ENCODE measurements around the gene MAT2B.

Gene MAT2B

DNA sequence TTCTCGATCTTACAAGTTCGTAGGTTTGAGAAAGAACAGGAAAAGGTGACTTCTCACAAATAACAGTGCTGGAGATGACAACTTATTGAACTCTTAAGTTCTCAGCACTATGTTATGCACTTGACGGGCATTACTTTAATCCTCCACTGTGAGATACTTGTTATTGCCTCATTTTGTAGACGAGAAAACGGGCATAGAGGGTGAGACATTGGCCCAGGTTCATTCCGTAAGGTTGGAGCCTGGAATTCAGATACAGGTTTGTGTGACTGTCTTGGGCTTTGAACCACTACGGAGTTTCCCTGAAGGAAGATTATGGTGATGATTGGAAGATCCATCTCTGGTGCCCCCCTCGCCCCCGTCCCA, 657 bp downstream of the MAT2B start:
- TF ChIP-seq, protein P1, sequence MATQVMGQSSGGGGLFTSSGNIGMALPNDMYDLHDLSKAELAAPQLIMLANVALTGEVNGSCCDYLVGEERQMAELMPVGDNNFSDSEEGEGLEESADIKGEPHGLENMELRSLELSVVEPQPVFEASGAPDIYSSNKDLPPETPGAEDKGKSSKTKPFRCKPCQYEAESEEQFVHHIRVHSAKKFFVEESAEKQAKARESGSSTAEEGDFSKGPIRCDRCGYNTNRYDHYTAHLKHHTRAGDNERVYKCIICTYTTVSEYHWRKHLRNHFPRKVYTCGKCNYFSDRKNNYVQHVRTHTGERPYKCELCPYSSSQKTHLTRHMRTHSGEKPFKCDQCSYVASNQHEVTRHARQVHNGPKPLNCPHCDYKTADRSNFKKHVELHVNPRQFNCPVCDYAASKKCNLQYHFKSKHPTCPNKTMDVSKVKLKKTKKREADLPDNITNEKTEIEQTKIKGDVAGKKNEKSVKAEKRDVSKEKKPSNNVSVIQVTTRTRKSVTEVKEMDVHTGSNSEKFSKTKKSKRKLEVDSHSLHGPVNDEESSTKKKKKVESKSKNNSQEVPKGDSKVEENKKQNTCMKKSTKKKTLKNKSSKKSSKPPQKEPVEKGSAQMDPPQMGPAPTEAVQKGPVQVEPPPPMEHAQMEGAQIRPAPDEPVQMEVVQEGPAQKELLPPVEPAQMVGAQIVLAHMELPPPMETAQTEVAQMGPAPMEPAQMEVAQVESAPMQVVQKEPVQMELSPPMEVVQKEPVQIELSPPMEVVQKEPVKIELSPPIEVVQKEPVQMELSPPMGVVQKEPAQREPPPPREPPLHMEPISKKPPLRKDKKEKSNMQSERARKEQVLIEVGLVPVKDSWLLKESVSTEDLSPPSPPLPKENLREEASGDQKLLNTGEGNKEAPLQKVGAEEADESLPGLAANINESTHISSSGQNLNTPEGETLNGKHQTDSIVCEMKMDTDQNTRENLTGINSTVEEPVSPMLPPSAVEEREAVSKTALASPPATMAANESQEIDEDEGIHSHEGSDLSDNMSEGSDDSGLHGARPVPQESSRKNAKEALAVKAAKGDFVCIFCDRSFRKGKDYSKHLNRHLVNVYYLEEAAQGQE (IDR thresholded peaks at IDR 0.05; ENCODE audit: insufficient read depth in 1 of 2, low read depth in 2 of 2, low read length in 2 of 2): no peak
- TF ChIP-seq SIN3A (IDR thresholded peaks at IDR 0.05; ENCODE audit: borderline replicate concordance, insufficient read depth, low read length): no peak
- TF ChIP-seq TAF1 (IDR thresholded peaks at IDR 0.05; ENCODE audit: borderline replicate concordance, insufficient read depth, low read length): no peak
- no peak for TF ChIP-seq FOXP2 (optimal IDR thresholded peaks at IDR 0.05; ENCODE audit: borderline replicate concordance, extremely low read depth, extremely low read length, insufficient read depth)
- no peak for TF ChIP-seq POLR2AphosphoS5 (IDR thresholded peaks at IDR 0.05; ENCODE audit: low read depth, low read length)

DNA sequence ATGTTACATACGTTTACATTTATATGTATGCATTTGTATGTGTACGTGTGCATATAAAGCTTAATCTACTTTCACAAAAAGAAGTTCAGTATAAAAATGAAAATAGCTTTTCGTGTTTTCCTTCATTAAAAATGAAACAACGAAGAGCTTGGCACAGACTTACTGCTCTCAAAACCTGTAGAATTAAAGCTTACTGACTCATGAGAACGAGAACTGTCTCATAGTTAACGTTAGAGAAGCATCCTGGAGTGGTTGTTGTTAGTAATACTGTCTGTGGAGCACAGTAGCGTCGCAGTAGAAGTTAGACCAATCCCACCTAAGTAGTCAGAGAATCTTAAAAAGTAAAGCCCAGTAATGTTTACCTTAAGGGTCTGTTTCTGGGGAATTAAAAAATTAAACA, 1.3 kb downstream of the MAT2B start:
- TF ChIP-seq SIN3A (IDR thresholded peaks at IDR 0.05; ENCODE audit: borderline replicate concordance, insufficient read depth, low read length) (no peak), FOXP2 (optimal IDR thresholded peaks at IDR 0.05; ENCODE audit: borderline replicate concordance, extremely low read depth, extremely low read length, insufficient read depth) (no peak), POLR2AphosphoS5 (IDR thresholded peaks at IDR 0.05; ENCODE audit: low read depth, low read length) (no peak), TAF1 (IDR thresholded peaks at IDR 0.05; ENCODE audit: borderline replicate concordance, insufficient read depth, low read length) (no peak)
- TF ChIP-seq, protein P1 (IDR thresholded peaks at IDR 0.05; ENCODE audit: insufficient read depth in 1 of 2, low read depth in 2 of 2, low read length in 2 of 2): no peak

DNA sequence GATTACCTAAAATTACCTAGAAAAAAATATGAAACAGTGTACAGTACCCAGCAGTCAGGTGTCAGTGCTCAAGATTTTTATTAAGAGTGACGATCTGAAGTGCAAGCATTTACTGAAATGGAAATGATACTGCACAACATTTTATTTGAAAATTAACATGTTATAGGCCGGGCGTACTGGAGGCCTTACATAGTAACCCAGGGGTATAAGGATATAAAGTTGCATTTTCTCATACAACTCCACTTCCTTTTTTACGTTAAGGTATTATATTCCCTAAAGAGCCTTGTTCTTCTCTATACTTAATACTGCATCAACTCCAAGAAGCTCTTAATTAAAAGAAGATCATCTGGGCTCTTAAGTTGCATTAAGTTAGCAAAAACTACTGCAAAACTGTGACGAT, 3.3 kb downstream of the MAT2B start:
- TF ChIP-seq, protein P1 (IDR thresholded peaks at IDR 0.05; ENCODE audit: insufficient read depth in 1 of 2, low read depth in 2 of 2, low read length in 2 of 2): no peak
- TF ChIP-seq POLR2AphosphoS5 (IDR thresholded peaks at IDR 0.05; ENCODE audit: low read depth, low read length): no peak
- no peak for TF ChIP-seq SIN3A (IDR thresholded peaks at IDR 0.05; ENCODE audit: borderline replicate concordance, insufficient read depth, low read length)
- no peak for TF ChIP-seq FOXP2 (optimal IDR thresholded peaks at IDR 0.05; ENCODE audit: borderline replicate concordance, extremely low read depth, extremely low read length, insufficient read depth)
- no peak for TF ChIP-seq TAF1 (IDR thresholded peaks at IDR 0.05; ENCODE audit: borderline replicate concordance, insufficient read depth, low read length)

- TF ChIP-seq, protein P1 (IDR thresholded peaks at IDR 0.05; ENCODE audit: insufficient read depth in 1 of 2, low read depth in 2 of 2, low read length in 2 of 2): no peak
- TF ChIP-seq POLR2AphosphoS5 (IDR thresholded peaks at IDR 0.05; ENCODE audit: low read depth, low read length): no peak
- TF ChIP-seq SIN3A (IDR thresholded peaks at IDR 0.05; ENCODE audit: borderline replicate concordance, insufficient read depth, low read length): no peak
- no peak for TF ChIP-seq FOXP2 (optimal IDR thresholded peaks at IDR 0.05; ENCODE audit: borderline replicate concordance, extremely low read depth, extremely low read length, insufficient read depth)
- no peak for TF ChIP-seq TAF1 (IDR thresholded peaks at IDR 0.05; ENCODE audit: borderline replicate concordance, insufficient read depth, low read length)
These were observed 4.0 kb downstream of the MAT2B start for GRCh38 chr5:163509291-163509951.

All from PFSK-1 (cell line).